Nephron (organoid): ENCODE results near the gene TACC2.

ENCODE experiments used
- H3K27ac Mint-ChIP-seq, 3 experiments: 2 replicates each; pipeline ENCODE4 v1.8.0; 2020; ENCODE audit warnings: mixed read lengths in 3 of 3, mild to moderate bottlenecking in 2 of 3, moderate library complexity in 1 of 3
- H3K27me3 Mint-ChIP-seq: 2 replicates; pipeline ENCODE4 v1.8.0; 2021; ENCODE audit warnings: low read depth, mild to moderate bottlenecking, moderate library complexity, mixed read lengths
- H3K36me3 Mint-ChIP-seq: 2 replicates; pipeline ENCODE4 v1.8.0; 2020; ENCODE audit warnings: low read depth, mixed read lengths
- H3K4me1 Mint-ChIP-seq: 2 replicates; pipeline ENCODE4 v1.8.0; 2020; ENCODE audit warnings: mixed read lengths
- H3K4me3 Mint-ChIP-seq, 3 experiments: 2 replicates each; pipeline ENCODE4 v1.8.0; 2020; ENCODE audit warnings: mild to moderate bottlenecking in 3 of 3, mixed read lengths in 3 of 3, moderate library complexity in 2 of 3
- H3K9me3 Mint-ChIP-seq: 2 replicates; pipeline ENCODE4 v1.8.0; 2020; ENCODE audit warnings: mixed read lengths
- CTCF ChIP-seq, 3 experiments: fragments of 200-600 bp; sonication (generic); IDR thresholded peaks; one replicate each; pipeline ENCODE4 v1.5.0; 2021; ENCODE audit warnings: antibody characterized with exemption in 3 of 3; ENCODE audit not compliant: unreplicated experiment in 3 of 3

TACC2 gene

GRCh38 chr10:121994429-121994941, 5.5 kb downstream of the TACC2 start:
- no peaks in the 10 kb centered on the region for H3K36me3 Mint-ChIP-seq
- H3K27me3 Mint-ChIP-seq = peaks cover 20% of the 10 kb centered on the region
- H3K9me3 Mint-ChIP-seq = peaks cover 4% of the 10 kb centered on the region
- peak overlapping the region; percentile 46 to 59 (median 48) for H3K27ac Mint-ChIP-seq
- no peak overlapping the region for H3K4me3 Mint-ChIP-seq
- TF ChIP-seq CTCF (IDR thresholded peaks at IDR 0.05; ENCODE audit: unreplicated experiment in 3 of 3) = no peak
- H3K4me1 Mint-ChIP-seq = peaks cover 24% of the 10 kb centered on the region

- Mint-ChIP-seq H3K4me1 (peaks cover 28% of the 10 kb centered on the region), H3K27me3 (peaks cover 23% of the 10 kb centered on the region), H3K4me3 (no peak overlapping the region), H3K36me3 (no peaks in the 10 kb centered on the region), H3K9me3 (peaks cover 25% of the 10 kb centered on the region), H3K27ac (no peak overlapping the region)
- TF ChIP-seq CTCF (IDR thresholded peaks at IDR 0.05; ENCODE audit: unreplicated experiment in 3 of 3) = no peak
These were observed 9.5 kb downstream of the TACC2 start for GRCh38 chr10:121998462-121998861.

GRCh38 chr10:121999301-121999700, 10.3 kb downstream of the TACC2 start:
- Mint-ChIP-seq H3K4me1 (peaks cover 21% of the 10 kb centered on the region), H3K4me3 (no peak overlapping the region)
- TF ChIP-seq CTCF (IDR thresholded peaks at IDR 0.05; ENCODE audit: unreplicated experiment in 3 of 3) = no peak

GRCh38 chr10:122001698-122002097, 12.7 kb downstream of the TACC2 start:
- Mint-ChIP-seq H3K27ac (no peak overlapping the region), H3K4me3 (no peak overlapping the region), H3K9me3 (peaks cover 33% of the 10 kb centered on the region), H3K36me3 (no peaks in the 10 kb centered on the region), H3K4me1 (peaks cover 5% of the 10 kb centered on the region), H3K27me3 (peaks cover 12% of the 10 kb centered on the region)
- TF ChIP-seq CTCF (IDR thresholded peaks at IDR 0.05; ENCODE audit: unreplicated experiment in 3 of 3) = no peak

More at GRCh38 chr10:121999301-121999700, 10.3 kb downstream of the TACC2 start:
- Mint-ChIP-seq H3K9me3 (peaks cover 26% of the 10 kb centered on the region), H3K36me3 (no peaks in the 10 kb centered on the region), H3K27ac (peak overlapping the region in 1 of 3 experiments; percentile 8), H3K27me3 (peaks cover 18% of the 10 kb centered on the region)

GRCh38 chr10:122007415-122007814, 18.5 kb downstream of the TACC2 start:
- H3K4me1 Mint-ChIP-seq = no peaks in the 10 kb centered on the region
- no peaks in the 10 kb centered on the region for H3K36me3 Mint-ChIP-seq
- no peak for TF ChIP-seq CTCF (IDR thresholded peaks at IDR 0.05; ENCODE audit: unreplicated experiment in 3 of 3)

GRCh38 chr10:122010405-122011050, 21.6 kb downstream of the TACC2 start:
- Mint-ChIP-seq H3K27me3 (no peaks in the 10 kb centered on the region), H3K4me3 (no peak overlapping the region), H3K9me3 (peaks cover 5% of the 10 kb centered on the region), H3K36me3 (no peaks in the 10 kb centered on the region), H3K27ac (no peak overlapping the region), H3K4me1 (no peaks in the 10 kb centered on the region)
- TF ChIP-seq CTCF (IDR thresholded peaks at IDR 0.05; ENCODE audit: unreplicated experiment in 3 of 3) = no peak

More at GRCh38 chr10:122007415-122007814, 18.5 kb downstream of the TACC2 start:
- Mint-ChIP-seq H3K4me3 (no peak overlapping the region), H3K27me3 (no peaks in the 10 kb centered on the region), H3K27ac (no peak overlapping the region), H3K9me3 (peaks cover 16% of the 10 kb centered on the region)
